ENCODE data around the gene ABCG4. TPM values are rescaled to one million over a fixed set of nuclear protein-coding genes. Genes with fewer than 3 reads are reported as not detected.
"Not testable (repeated sequence)": the region's sequence is repeated elsewhere in the genome, so short reads cannot be mapped to it uniquely, and the experiment has no call there.

ABCG4 gene
- polyA plus RNA-seq, 1 donor from 2014 or later = 1.5 TPM

DNA sequence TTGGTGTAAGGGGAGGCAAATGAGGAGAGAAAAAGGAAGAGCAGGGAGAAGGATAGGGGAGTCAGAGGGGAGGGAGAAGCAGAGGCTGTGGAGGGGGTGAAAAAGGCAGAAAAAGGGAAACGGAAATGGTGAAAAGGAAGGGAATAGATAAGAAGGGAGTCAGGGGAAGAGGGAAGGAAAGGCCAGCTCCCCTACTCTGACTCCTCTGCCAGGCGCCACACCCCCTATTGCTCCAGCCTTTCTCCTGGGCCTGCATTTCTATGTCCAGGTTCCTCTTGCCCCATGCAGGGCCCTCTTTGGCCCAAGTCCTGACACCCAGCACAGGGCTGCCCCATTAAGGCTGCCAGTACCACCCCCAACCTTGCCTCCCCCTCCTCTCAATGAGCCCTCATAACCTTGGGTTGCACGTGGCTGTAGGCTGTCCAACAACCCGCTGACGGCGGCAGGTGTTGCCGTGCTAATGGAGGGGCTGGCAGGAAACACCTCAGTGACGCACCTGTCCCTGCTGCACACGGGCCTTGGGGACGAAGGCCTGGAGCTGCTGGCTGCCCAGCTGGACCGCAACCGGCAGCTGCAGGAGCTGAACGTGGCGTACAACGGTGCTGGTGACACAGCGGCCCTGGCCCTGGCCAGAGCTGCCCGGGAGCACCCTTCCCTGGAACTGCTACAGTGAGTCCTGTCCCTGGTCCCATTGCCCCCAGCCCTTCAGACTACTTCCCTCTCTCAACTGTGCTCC is 33.0 kb downstream of the ABCG4 start:
- H3K9ac ChIP-seq (ENCODE audit: low read length) = no peak overlapping the region
- H3K4me3 ChIP-seq (ENCODE audit: low read length) = no peak overlapping the region
- H3K79me2 ChIP-seq (replicated peaks; ENCODE audit: insufficient read depth, low read length) = no peaks in the 10 kb centered on the region
- H4K20me1 ChIP-seq (ENCODE audit: insufficient read depth) = no peaks in the 10 kb centered on the region
- no peak overlapping the region for H2AFZ ChIP-seq (ENCODE audit: low read depth, low read length)
- H3K27me3 ChIP-seq (ENCODE audit: insufficient read depth, low read depth, low read length) = no peaks in the 10 kb centered on the region
- H3K4me2 ChIP-seq (ENCODE audit: low read length) = no peak overlapping the region
- H3K36me3 ChIP-seq (ENCODE audit: insufficient read depth, low read length) = no peaks in the 10 kb centered on the region
- H3K9me3 ChIP-seq (ENCODE audit: low read length) = no peaks in the 10 kb centered on the region
- H3K27ac ChIP-seq (ENCODE audit: low read length) = no peak overlapping the region
- TF ChIP-seq EZH2 (IDR thresholded peaks at IDR 0.05; ENCODE audit: borderline replicate concordance, insufficient read depth, low read length, poor library complexity, severe bottlenecking) = no peak
- no peak for TF ChIP-seq POLR2AphosphoS5 (IDR thresholded peaks at IDR 0.05)
- TF ChIP-seq EP300 (conservative IDR thresholded peaks at IDR 0.05; ENCODE audit: poor library complexity, severe bottlenecking) = no peak
- TF ChIP-seq RAD21 (conservative IDR thresholded peaks at IDR 0.05) = no peak
- no peak for TF ChIP-seq SMC3 (conservative IDR thresholded peaks at IDR 0.05; ENCODE audit: poor library complexity)
- TF ChIP-seq, protein P1, sequence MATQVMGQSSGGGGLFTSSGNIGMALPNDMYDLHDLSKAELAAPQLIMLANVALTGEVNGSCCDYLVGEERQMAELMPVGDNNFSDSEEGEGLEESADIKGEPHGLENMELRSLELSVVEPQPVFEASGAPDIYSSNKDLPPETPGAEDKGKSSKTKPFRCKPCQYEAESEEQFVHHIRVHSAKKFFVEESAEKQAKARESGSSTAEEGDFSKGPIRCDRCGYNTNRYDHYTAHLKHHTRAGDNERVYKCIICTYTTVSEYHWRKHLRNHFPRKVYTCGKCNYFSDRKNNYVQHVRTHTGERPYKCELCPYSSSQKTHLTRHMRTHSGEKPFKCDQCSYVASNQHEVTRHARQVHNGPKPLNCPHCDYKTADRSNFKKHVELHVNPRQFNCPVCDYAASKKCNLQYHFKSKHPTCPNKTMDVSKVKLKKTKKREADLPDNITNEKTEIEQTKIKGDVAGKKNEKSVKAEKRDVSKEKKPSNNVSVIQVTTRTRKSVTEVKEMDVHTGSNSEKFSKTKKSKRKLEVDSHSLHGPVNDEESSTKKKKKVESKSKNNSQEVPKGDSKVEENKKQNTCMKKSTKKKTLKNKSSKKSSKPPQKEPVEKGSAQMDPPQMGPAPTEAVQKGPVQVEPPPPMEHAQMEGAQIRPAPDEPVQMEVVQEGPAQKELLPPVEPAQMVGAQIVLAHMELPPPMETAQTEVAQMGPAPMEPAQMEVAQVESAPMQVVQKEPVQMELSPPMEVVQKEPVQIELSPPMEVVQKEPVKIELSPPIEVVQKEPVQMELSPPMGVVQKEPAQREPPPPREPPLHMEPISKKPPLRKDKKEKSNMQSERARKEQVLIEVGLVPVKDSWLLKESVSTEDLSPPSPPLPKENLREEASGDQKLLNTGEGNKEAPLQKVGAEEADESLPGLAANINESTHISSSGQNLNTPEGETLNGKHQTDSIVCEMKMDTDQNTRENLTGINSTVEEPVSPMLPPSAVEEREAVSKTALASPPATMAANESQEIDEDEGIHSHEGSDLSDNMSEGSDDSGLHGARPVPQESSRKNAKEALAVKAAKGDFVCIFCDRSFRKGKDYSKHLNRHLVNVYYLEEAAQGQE (IDR thresholded peaks at IDR 0.05; ENCODE audit: borderline replicate concordance) = no peak
- TF ChIP-seq CTCF (IDR thresholded peaks at IDR 0.05; ENCODE audit: poor library complexity, severe bottlenecking) = no peak
- no peak for TF ChIP-seq MXI1 (conservative IDR thresholded peaks at IDR 0.05; ENCODE audit: poor library complexity, severe bottlenecking)
- TF ChIP-seq TAF1 (IDR thresholded peaks at IDR 0.05; ENCODE audit: low read depth) = no peak
- H3K9me2 ChIP-seq (ENCODE audit: insufficient read depth, low read length) = no peaks in the 10 kb centered on the region
- H3F3A ChIP-seq (ENCODE audit: insufficient read depth, low read length, poor library complexity, severe bottlenecking) = no peaks in the 10 kb centered on the region

- H3K9me3 ChIP-seq (ENCODE audit: low read length); H3K27me3 ChIP-seq (ENCODE audit: insufficient read depth, low read depth, low read length); H3K27ac ChIP-seq (ENCODE audit: low read length); H3F3A ChIP-seq (ENCODE audit: insufficient read depth, low read length, poor library complexity, severe bottlenecking); H3K36me3 ChIP-seq (ENCODE audit: insufficient read depth, low read length); H3K9me2 ChIP-seq (ENCODE audit: insufficient read depth, low read length); H4K20me1 ChIP-seq (ENCODE audit: insufficient read depth); H3K79me2 ChIP-seq (replicated peaks; ENCODE audit: insufficient read depth, low read length); H3K9ac ChIP-seq (ENCODE audit: low read length); H3K4me2 ChIP-seq (ENCODE audit: low read length); H2AFZ ChIP-seq (ENCODE audit: low read depth, low read length); H3K4me3 ChIP-seq (ENCODE audit: low read length): not testable (repeated sequence)
These were observed 35.5 kb downstream of the ABCG4 start for GRCh38 chr11:119184399-119184798.

All from neural cell (in vitro differentiated cells).